Fibroblast of mammary gland (primary cell): ENCODE measurements around the gene LRRC8D.
A peak's percentile ranks its signal among the peaks of the same experiment; 100 is the strongest.

Source experiments
- DNase-seq: peaks from one replicate; pipeline ENCODE4 v3.0.0-alpha.2; 2010; ENCODE audit warnings: low read depth
- H3K4me3 ChIP-seq: 2 replicates; pipeline ENCODE4 v1.5.1; 2011; ENCODE audit warnings: low read depth, mild to moderate bottlenecking, low read length, moderate library complexity; ENCODE audit not compliant: control insufficient read depth
- TF ChIP-seq, protein P1 (sequence below): conservative IDR thresholded peaks from 2 replicates; pipeline ENCODE4 v1.5.1; 2011; ENCODE audit warnings: low read depth, low read length, inconsistent platforms; ENCODE audit not compliant: control insufficient read depth, insufficient read depth

LRRC8D gene

DNA sequence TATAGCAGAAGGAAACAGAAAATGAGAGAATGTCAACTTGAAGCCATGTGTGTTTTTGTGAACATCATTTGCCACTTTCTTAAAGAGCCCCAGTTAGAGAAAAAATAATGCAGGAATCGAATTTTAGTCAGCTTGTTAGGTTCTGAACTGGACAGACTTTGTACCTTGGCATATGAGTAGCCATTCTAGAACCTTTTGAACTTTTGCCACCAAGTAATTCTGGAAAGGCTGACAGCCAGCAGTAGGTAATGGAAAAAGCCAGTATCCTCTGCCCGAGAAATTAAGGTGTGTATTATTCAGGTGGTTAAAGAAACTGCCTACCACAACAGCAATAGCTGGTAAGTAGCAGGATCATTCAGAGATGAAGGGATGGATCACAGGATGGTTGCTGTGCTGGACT, 20.7 kb downstream of the LRRC8D start:
- DNase-seq: no peak
- H3K4me3 ChIP-seq: no peak overlapping the region
- TF ChIP-seq, protein P1, sequence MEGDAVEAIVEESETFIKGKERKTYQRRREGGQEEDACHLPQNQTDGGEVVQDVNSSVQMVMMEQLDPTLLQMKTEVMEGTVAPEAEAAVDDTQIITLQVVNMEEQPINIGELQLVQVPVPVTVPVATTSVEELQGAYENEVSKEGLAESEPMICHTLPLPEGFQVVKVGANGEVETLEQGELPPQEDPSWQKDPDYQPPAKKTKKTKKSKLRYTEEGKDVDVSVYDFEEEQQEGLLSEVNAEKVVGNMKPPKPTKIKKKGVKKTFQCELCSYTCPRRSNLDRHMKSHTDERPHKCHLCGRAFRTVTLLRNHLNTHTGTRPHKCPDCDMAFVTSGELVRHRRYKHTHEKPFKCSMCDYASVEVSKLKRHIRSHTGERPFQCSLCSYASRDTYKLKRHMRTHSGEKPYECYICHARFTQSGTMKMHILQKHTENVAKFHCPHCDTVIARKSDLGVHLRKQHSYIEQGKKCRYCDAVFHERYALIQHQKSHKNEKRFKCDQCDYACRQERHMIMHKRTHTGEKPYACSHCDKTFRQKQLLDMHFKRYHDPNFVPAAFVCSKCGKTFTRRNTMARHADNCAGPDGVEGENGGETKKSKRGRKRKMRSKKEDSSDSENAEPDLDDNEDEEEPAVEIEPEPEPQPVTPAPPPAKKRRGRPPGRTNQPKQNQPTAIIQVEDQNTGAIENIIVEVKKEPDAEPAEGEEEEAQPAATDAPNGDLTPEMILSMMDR: no peak

DNA sequence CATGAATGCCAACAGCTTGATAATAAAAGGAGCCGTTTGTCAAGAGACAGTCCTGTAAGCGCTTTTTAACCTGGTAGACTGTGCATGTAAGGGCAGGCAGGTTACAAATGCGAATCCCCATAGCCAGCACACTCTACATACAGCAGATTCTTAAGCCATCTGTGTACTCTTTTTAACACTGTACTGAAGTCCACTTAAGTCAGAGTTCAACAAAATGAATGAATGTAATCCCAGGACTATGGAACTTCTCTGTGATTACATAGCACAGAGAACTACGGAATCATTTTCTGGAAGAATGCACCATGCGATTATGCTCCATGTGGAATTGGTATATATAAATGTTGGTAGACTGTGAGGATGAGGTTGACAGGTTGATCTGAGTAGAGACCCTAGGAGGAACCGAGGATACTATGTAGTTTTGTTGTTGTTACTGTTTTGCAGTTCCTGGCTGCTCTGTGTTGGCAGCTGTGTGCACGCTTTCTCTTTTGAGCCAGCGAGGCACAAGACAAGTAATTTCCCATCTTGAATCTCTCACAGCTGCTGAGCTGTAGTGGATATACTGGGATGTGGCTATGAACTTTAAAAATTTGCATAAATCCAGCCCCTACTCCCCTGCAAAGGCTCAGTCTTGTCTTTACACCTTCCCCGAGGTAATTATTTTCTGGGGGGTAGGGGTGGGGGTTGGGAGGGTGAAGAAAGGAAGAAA, 21.9 kb downstream of the LRRC8D start:
- peak overlapping the region; percentile 85 for H3K4me3 ChIP-seq
- TF ChIP-seq, protein P1: no peak
- peak; percentile 27 for DNase-seq

DNA sequence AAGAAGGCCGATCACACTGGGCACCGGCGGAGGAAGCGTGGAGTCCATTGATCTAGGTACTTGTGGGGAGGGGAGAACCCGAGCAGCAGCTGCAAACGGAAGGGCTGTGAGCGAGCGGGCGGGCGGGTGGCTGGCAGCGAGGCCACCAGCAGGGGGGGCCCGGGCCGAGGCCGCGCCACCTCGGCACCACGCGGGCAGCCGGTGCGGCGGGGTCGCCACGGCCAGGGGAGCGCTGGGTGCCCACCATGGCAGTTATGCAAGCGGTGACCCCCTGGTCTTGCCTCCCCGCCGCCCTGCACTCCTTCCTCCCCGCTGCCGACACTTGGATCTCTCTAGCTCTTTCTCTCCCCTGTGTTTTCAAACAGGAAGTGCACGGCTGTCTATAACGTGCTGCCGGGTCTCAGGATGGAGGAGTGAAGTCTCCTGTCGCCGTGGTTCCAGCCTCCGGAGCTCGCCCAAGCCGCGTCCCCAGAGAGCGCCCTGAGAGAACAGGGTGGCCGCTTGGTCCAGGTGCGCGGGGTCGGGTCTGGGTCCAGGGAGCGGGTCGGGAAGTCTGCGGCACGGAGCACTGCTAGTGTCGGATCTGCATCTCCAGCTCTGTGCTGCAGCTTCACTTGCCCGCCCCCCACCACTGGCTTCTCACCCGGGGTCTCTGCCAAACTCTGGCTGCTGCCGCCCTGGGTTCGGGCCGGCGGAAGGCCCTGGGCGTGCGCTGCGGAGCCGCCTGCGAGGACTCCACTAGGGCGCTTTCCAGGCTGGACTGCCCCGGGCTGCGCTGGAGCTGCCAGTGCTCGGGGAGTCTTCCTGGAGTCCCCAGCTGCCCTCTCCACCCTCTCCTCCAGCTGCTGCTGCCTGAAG, 22.7 kb downstream of the LRRC8D start:
- peak; percentile 45 for DNase-seq
- TF ChIP-seq, protein P1: peak; percentile 23
- peak overlapping the region; percentile 85 for H3K4me3 ChIP-seq

DNA sequence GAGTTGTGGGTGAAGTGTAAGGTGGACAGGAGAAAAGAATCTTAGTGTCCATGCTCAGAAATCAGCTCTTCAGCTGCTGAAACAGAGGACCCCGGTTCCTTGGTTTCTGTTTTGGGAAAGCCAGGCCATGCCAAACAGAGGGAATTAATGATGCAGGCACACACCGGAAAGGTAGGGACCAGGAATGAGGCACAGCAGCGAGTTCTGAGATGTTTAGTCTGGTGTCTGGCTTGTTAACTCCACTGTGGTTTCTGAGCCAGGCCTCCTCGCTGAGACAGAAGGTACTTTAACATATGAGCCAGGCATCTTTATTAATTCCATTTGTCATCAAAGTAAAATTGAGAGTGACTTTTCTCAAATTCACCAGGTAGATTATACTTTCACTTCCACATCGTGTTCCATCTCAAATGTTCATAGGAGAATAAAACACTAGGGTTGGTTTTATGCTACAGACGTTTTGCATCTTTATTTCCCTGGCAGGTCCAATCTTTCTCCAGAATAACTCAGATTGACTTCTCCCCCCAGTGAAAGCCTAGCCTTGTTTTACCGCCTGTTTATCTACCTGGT, 23.5 kb downstream of the LRRC8D start:
- peak overlapping the region; percentile 85 for H3K4me3 ChIP-seq
- TF ChIP-seq, protein P1: no peak
- no peak for DNase-seq

DNA sequence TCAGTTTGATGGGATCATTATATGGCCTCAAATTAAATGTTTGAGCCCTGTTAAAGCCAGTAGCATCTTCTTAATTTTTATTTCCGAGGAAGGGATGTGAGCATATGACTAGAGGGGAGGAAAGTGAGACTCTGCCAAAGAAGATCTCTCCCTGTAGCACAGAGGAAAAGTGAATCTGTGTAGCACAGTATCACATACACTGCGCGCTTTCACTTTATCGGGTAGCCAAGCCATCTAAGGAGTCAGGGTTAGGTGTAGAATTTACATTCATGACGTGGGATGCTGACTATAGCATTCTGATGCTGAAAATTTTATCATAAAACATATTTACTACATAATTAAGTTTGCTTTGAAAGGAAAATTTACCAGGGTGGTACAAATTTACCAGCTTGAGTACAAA, 24.0 kb downstream of the LRRC8D start:
- DNase-seq: no peak
- no peak overlapping the region for H3K4me3 ChIP-seq
- TF ChIP-seq, protein P1: no peak

DNA sequence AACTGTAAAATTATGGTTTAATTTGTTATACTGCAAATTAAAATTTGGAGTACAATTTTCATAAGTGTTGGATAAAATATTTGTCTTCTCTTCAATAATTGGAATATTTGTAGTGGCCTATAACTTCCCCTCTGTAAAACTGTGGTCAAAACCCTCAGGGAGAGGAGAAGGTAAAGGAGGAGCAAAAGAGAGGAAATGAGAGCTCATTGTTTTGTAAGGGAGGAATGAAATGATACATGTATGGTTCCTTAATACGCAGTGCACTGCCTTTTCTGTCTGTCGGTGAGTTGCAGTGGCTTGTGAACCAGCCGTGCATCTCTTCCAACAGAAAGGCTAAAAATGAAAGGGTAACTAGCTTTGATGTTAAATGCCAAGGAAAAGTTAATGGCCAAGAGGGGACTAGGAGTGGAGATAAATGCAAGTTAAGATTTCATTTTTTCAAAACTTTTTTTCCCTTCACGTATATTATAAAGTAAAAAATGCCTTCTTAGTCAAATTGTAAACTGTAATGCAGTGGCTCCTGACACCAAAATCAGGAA, 26.4 kb downstream of the LRRC8D start:
- no peak for DNase-seq
- TF ChIP-seq, protein P1: no peak
- H3K4me3 ChIP-seq: no peak overlapping the region
